Activated CD8-positive, alpha-beta T cell treated with anti-CD3 and anti-CD28 coated beads for 36 hours (primary cell): ENCODE results near the gene SLC22A12. TPM values are rescaled to one million over a fixed set of nuclear protein-coding genes. Genes with fewer than 3 reads are reported as not detected.

Experiments used
- ATAC-seq: fragments of 200-7000 bp; cut with Tn5 transposase; one replicate; pipeline ENCODE4 v1.10.0; 2021; ENCODE audit warnings: mild to moderate bottlenecking, moderate library complexity
- CTCF ChIA-PET: fragments of 350-600 bp; sonication (Branson Sonifier 250); formaldehyde crosslinking; loops from one replicate; lab custom pipeline; 2021; ENCODE audit warnings: antibody characterized with exemption; lab: Charles Lee
- POLR2A ChIA-PET: fragments of 350-600 bp; sonication (Branson Sonifier 250); formaldehyde crosslinking; loops from one replicate; lab custom pipeline; 2021; ENCODE audit warnings: antibody characterized with exemption; lab: Charles Lee
- DNase-seq: peaks from one replicate; pipeline ENCODE4 v3.0.0-alpha.2; 2020
- H3K27ac Mint-ChIP-seq: one replicate; pipeline ENCODE4 v1.8.0; 2021; ENCODE audit warnings: mild to moderate bottlenecking, mixed read lengths
- H3K27me3 Mint-ChIP-seq: one replicate; pipeline ENCODE4 v1.8.0; 2021; ENCODE audit warnings: mixed read lengths
- H3K36me3 Mint-ChIP-seq: one replicate; pipeline ENCODE4 v1.8.0; 2021; ENCODE audit warnings: low read depth, mixed read lengths
- H3K4me1 Mint-ChIP-seq: one replicate; pipeline ENCODE4 v1.8.0; 2021; ENCODE audit warnings: low read depth, mixed read lengths
- H3K4me3 Mint-ChIP-seq: one replicate; pipeline ENCODE4 v1.8.0; 2021; ENCODE audit warnings: mild to moderate bottlenecking, moderate library complexity, mixed read lengths
- H3K9me3 Mint-ChIP-seq: one replicate; pipeline ENCODE4 v1.8.0; 2021; ENCODE audit warnings: mixed read lengths
- CTCF ChIP-seq: fragments of 200-600 bp; IDR thresholded peaks from one replicate; pipeline ENCODE4 v1.8.0; 2022; ENCODE audit warnings: antibody characterized with exemption, mild to moderate bottlenecking
- intact Hi-C: fragments of 100-400 bp; cut with micrococcal nuclease; formaldehyde crosslinking; loops from one replicate; pipeline ENCODE4 v1.10.0; 2022
- total RNA-seq, 2 experiments: library from RNA; stranded (reverse); gene quantifications; one replicate each; pipeline ENCODE4 v1.2.3, GENCODE V29; 2021

Gene SLC22A12
- total RNA-seq, 2 experiments from 2014 or later, result not detected

DNA sequence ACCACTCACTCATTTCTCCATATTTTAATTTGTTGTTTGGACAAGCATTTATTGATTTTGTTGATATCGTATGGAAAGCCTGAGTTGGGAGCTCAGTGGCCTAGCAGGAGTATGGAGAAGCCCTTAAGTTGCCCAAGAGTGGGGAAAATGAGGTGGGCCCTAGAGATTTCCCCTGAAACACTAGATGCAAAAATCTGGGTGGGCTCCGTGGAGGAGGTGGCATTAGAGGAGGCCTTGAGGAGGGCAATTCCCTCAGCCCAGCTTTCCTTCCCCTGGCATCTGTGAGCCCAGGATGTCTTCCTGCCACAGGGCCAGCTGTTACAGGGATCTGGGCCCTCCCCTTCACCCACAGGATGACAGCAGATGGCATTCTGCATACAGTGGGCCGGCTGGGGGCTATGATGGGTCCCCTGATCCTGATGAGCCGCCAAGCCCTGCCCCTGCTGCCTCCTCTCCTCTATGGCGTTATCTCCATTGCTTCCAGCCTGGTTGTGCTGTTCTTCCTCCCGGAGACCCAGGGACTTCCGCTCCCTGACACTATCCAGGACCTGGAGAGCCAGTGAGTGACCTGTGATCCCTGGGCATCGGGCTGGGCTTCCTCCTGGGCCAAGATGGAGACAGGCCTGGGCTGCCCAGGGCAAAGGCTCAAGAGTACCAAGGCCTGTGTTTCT, 21.6 kb upstream of the SLC22A12 start:
- no peak for TF ChIP-seq CTCF
- POLR2A ChIA-PET, result no interaction called here
- H3K4me3 Mint-ChIP-seq, result no peak overlapping the region
- H3K36me3 Mint-ChIP-seq, result no peaks in the 10 kb centered on the region
- H3K27ac Mint-ChIP-seq, result no peak overlapping the region
- CTCF ChIA-PET, result no interaction called here
- intact Hi-C loops, result no loop called here
- H3K27me3 Mint-ChIP-seq, result peaks cover 3% of the 10 kb centered on the region
- no peaks in the 10 kb centered on the region for H3K9me3 Mint-ChIP-seq
- no peak for ATAC-seq
- H3K4me1 Mint-ChIP-seq, result no peaks in the 10 kb centered on the region
- no peak for DNase-seq

GRCh38 chr11:64570341-64570740, 20.7 kb upstream of the SLC22A12 start:
- CTCF ChIA-PET, result no interaction called here
- H3K27me3 Mint-ChIP-seq, result peaks cover 3% of the 10 kb centered on the region
- H3K4me3 Mint-ChIP-seq, result no peak overlapping the region
- no peak for TF ChIP-seq CTCF
- POLR2A ChIA-PET, result no interaction called here
- H3K27ac Mint-ChIP-seq, result no peak overlapping the region
- H3K9me3 Mint-ChIP-seq, result no peaks in the 10 kb centered on the region
- DNase-seq (no peak), ATAC-seq (no peak)
- no peaks in the 10 kb centered on the region for H3K4me1 Mint-ChIP-seq
- no peaks in the 10 kb centered on the region for H3K36me3 Mint-ChIP-seq
- intact Hi-C loops, result no loop called here

DNA sequence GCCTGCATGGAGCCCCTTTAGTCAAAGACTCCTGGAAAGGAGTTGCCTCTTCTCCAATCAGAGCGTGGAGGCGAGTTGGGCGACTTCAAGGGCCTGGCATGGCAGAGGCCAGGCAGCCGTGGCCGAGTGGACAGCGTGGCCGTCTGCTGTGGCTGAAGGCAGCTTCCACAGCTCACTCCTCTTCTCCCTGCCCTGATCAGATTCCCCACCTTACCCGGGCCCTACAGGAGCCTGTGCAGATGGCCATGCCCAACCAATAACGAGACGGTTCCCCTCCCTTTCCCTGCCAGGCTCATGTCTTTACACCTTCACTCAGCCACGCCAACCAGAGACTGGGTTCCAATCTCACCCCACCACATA, 20.0 kb upstream of the SLC22A12 start:
- Mint-ChIP-seq H3K36me3 (no peaks in the 10 kb centered on the region), H3K27me3 (peaks cover 3% of the 10 kb centered on the region), H3K4me3 (no peak overlapping the region), H3K4me1 (no peaks in the 10 kb centered on the region), H3K27ac (no peak overlapping the region), H3K9me3 (no peaks in the 10 kb centered on the region)
- intact Hi-C loops, result no loop called here
- no peak for ATAC-seq
- no peak for DNase-seq
- TF ChIP-seq CTCF, result no peak
- ChIA-PET CTCF (no interaction called here), POLR2A (no interaction called here)

DNA sequence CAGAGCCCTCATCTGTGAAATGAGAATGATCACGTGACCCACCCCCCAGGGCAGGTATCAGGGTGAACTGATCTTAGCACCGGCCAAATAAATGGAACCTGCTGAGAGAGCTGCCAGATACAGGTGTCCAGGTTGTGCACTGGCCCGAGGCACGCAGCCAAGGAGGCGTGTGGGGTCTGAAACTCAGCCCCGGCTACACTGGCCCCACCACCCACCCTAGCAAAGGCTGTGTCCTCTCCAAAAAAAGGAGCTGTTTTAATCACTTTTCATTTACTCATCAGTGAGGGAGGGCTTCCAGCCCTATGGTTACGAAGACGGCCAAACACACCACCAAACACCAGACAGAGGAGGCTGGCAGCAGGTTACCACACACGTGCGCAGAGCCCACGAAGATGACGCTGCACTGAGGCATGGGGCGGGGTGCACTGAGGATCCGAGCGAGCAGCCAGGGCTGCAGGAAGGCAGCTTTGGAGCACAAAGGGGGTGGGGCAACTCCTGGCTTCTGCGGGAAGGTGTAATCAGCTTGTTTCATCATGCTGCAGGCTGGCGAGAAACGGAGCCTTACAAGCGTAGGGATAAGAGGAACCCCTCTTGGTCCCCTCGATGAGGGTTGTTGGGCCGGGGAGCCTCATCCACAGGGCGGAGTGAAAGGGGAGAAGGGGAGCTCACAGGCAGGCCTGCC, 19.5 kb upstream of the SLC22A12 start:
- ATAC-seq, result no peak
- no peak for TF ChIP-seq CTCF
- Mint-ChIP-seq H3K27me3 (peaks cover 3% of the 10 kb centered on the region), H3K36me3 (no peaks in the 10 kb centered on the region), H3K4me3 (no peak overlapping the region), H3K27ac (no peak overlapping the region), H3K4me1 (no peaks in the 10 kb centered on the region), H3K9me3 (no peaks in the 10 kb centered on the region)
- POLR2A ChIA-PET, result interaction anchor here (1.2 kb wide), 1 partner anchor 9 kb away, joined by 3 read pairs; no protein-coding TSS in a partner anchor
- no peak for DNase-seq
- CTCF ChIA-PET, result no interaction called here
- intact Hi-C loops, result no loop called here

- Mint-ChIP-seq H3K9me3 (no peaks in the 10 kb centered on the region), H3K4me3 (no peak overlapping the region), H3K27me3 (peaks cover 3% of the 10 kb centered on the region), H3K4me1 (no peaks in the 10 kb centered on the region), H3K27ac (no peak overlapping the region), H3K36me3 (no peaks in the 10 kb centered on the region)
- ATAC-seq (no peak), DNase-seq (no peak)
- no peak for TF ChIP-seq CTCF
- ChIA-PET POLR2A (interaction anchor here (1.2 kb wide), 1 partner anchor 9 kb away, joined by 3 read pairs; no protein-coding TSS in a partner anchor), CTCF (no interaction called here)
- intact Hi-C loops, result no loop called here
Observed at GRCh38 chr11:64572143-64572542, 18.9 kb upstream of the SLC22A12 start.
